Dedifferentiated amniotic fluid mesenchymal stem cell (primary cell): Measurements from ENCODE around the gene VWA5B1.
A peak's percentile ranks its signal among the peaks of the same experiment; 100 is the strongest.

Experiments used
- DNase-seq: peaks from one replicate; pipeline ENCODE4 v3.0.0-alpha.2; 2016; ENCODE audit errors: extremely low spot score

Gene VWA5B1

GRCh38 chr1:20366463-20367115 lies 75.9 kb downstream of the VWA5B1 start:
- no peak for DNase-seq

DNA sequence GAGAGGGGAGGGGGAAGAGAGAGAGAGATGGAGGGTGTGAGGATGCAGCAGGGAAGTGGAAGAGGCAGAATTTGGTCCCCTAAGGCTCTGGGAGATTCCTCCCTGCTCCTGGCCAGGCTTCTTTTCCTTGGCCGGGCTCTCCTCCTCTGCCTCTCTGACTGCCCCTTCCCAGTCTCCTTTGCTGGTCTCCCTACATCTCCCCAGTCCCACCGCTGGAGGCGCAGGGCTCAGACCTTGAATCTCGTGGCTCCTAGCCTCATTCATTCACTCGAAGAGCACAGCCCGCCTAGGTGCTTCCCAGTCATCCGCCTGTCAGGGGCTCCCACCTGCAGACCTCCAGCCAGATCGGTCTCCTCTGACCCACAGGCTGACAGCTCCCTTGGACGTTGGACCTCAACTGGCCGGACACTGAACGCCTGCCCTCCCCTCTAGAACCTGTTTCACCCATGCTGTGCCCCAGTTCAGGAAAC lies 76.5 kb downstream of the VWA5B1 start:
- DNase-seq: no peak

- DNase-seq: no peak
These were observed 77.0 kb downstream of the VWA5B1 start for GRCh38 chr1:20367626-20368025.

DNA sequence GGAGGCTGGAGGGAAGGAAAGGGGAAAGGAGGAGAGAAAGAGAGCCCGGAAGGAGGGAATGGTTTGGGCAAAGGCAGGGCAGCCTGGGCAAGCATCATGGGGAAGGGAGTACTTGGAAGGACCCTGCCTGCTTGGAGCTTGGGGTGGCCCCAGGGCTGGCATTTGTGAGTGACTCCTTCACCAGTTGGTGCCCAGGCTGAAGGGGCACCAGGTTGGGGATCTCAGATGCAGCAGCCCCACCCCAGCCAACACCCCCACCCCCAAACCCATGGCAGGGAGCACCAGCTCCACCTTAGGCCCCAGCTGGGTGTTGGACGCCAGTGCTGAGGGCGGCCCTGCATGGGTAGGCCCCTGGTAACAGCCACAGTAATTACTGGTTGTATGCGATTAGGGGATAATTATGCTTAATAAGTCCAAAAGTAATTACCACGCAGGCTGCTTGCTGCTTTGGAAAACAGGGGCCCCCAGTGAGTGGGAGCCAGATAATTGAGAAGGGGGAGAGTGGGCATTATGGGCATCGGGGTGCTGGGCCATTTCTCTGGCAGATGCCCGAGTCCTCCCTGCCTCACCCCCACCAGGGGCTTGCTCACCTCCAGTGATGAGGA lies 78.3 kb downstream of the VWA5B1 start:
- DNase-seq: no peak

GRCh38 chr1:20370698-20371097 lies 80.0 kb downstream of the VWA5B1 start:
- DNase-seq: peak; percentile 23

DNA sequence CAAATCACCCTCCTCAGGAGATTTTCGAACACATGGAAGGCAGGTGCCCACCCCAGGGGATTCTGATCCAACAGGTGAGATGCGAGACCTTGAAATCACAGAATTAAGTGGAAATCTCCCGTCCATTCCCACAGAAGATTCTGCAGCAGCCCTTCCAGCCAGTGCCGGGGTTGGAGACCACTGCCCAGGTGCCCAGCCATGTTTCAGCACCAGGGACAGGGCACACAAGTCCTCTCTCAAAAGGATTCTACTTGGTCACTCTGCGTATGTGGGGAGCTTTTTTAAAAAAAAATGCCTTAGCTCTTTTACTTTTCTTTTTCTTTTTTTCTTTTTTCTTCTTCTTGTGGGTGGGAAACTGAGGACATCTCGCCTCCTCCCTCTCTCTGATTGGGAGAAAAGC lies 80.7 kb downstream of the VWA5B1 start:
- no peak for DNase-seq

DNA sequence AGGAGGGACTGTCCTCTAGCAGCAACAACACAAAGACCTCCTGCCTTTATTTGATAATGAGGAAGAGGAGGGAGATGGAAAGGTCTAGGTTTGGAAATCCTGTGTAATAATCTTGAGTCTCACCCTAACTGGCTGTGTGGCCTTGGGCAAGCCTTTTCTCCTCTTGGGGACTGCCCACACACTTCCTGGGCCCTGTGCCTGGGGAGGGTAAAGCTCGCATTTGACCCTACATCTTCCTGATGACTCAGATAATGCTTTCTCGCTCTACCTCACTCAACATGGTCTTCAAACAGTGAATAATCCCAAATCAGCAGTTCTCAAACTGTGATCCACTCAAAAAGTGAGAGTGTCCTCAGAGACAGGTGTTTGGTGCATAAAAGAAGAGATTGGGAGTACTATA lies 81.2 kb downstream of the VWA5B1 start:
- DNase-seq: no peak

DNA sequence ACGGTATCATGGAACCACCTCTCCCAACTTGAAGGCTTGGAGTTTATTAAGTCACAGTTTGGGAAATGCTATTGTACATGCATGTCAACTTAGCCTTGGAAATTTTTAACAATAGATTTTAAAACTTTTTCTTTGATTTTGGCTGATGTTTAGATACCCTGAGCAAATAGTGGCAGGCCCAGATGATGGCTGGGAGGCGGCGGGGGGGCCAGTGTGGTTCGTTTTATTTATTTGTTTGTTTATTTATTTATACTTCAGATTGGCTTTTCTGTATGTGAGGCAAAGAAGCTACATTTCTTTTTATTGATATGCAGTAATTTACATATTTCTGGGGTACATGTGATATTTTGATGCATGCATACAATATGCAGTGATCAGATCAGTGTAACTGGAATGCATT lies 82.0 kb downstream of the VWA5B1 start:
- DNase-seq: no peak

DNA sequence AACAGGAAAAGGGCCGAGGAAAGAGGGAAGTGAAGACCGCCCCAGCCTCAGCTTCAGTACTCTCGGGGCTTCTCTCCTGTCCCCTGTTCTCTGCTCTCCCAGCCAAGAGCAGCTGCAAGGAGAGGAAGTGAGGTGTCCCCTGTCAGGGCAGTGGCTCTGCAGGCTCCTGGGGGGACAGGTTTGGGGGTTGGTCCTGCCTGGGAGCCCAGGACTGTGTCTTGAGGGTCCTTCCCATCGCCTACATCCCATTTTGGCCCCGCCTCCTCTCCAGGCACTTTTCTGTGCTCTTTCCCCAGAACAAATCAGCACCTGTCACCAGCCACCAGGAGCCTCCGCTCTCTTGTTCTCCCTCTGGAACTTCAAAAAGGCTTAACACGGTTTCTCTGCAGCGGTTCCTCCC lies 82.6 kb downstream of the VWA5B1 start:
- DNase-seq: no peak

- no peak for DNase-seq
These were observed 83.1 kb downstream of the VWA5B1 start for GRCh38 chr1:20373764-20374163.

DNA sequence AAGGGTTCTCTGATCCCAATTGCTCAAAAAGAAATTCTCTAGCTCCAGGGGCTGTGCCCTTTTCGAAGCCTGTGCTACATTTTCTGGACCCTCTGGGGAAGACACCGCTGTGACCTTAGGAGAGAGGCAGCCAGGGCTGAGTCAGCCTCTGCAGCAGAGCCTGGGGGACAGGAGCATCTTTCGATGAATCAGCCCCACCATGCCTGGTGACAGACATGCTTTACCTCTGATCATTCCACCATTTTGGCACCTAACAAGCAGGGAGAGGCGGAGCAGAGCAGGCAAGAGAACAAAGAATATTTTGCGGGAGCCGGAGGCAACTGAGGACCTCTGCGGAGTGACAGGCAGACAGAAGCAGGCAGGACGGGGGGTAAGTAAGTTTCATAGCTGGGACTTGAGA lies 84.9 kb downstream of the VWA5B1 start:
- no peak for DNase-seq

DNA sequence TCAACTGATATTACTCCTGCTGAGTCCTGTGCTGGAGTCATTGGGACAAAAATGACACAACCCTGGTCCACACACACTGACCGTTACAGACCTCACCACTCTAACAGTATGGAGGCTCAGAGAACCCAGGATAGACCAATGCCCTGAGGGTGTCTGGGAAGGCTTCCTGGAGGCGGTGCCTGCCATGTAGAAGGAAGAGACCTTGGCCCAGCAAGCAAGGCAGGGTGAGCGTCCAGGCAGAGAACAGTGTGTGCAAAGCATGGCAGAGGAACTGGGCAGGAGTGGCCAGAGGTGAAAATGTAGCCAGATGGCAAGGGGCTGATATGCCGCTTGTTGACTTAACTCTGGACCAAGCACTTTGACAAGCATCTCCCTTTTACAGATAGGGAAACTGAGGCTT lies 85.5 kb downstream of the VWA5B1 start:
- DNase-seq: no peak

DNA sequence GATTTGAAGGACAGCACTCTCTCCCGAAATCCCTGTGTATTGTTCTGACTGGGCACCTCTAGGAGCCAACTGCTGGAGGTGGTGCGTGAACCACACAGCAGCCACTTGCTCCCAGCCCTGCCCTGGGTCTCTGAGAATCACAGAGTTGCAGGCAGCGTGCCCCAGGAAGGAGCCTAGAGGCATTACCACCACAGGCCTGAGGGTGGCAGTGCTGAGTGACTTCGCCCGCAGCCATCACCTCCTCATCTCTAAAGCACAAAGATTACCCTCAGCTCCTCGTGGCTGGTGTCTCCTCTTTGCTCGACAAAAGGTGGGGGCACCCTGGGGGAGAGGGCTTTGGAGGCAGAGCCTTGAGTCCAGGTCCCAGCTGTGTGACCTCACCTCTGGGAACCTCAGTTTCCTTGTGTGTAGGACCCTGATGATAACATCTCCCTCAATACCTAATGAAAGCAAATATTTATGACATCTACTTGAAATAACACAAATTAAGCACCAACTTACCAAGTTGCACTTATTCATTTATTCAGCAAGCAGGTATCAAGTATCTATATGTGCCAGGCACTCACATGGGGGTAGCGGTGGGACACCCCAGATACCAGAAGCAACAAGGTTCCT lies 86.3 kb downstream of the VWA5B1 start:
- DNase-seq: no peak

GRCh38 chr1:20377516-20378270 lies 87.0 kb downstream of the VWA5B1 start:
- DNase-seq: no peak

DNA sequence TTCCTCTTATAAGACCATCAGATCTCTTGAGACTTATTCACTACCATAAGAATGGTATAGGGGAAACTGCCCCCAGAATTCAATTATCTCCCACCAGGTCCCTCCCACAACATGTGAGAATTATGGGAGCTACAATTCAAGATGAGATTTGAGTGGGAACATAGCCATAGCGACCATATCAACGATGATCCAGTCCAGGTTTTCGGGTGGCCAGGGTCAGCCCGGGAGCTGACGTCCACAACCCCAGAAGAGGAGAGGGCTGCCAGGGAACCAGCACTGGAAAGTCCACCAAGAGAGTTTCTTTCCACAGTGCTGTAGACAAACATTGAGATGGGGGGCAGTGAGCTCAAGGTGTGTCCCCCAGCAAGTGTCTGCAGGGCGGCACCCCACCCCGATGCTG lies 88.4 kb downstream of the VWA5B1 start:
- no peak for DNase-seq

GRCh38 chr1:20380175-20380574 lies 89.5 kb downstream of the VWA5B1 start:
- no peak for DNase-seq

DNA sequence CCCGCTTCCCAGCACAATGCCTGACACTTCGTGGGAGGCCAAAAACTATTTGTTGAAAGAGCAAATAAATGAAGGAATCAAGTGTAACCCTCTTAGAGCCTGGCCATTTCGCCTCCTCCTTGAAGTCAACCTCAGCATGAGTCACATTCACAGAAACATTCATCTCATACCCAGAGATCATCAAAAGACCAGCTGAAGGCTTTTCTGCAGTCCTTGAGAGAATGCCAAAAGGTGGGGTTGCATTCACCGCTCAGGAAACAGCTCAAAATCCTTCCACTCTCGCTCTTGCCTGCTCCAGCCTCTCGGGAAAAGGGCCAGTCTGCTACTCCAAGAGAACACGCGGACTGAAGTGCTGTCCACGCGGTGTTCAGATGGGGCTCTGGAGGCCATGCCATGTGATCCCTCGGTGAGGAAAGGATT lies 90.0 kb downstream of the VWA5B1 start:
- peak; percentile 57 for DNase-seq

DNA sequence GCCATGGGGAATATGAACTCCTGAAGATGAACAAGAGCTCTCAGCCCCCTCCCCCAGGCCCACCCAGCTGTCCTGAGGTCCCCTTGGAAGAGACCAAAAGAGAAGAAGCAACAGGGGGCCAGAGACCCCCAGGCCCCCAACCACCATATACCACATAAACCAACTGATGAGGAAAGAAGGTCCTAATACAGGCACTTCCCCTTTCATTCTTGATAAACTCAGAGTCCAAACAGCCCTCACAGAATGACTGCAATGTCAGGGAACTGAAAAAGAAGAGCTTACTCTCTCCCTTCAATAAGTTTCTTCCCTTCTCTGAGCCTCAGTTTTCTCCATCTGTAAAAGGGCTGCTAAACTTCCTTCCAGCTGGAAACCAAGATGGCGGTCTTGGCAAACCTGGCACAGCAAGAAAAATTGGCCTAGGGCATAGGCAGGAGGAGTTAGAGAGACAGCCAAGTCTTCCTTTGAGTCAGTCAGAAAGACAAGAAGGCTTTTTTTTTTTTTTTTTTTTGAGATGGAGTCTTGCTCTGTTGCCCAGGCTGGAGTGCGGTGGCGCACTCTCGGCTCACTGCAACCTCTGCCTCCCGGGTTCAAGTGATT lies 90.5 kb downstream of the VWA5B1 start:
- no peak for DNase-seq

DNA sequence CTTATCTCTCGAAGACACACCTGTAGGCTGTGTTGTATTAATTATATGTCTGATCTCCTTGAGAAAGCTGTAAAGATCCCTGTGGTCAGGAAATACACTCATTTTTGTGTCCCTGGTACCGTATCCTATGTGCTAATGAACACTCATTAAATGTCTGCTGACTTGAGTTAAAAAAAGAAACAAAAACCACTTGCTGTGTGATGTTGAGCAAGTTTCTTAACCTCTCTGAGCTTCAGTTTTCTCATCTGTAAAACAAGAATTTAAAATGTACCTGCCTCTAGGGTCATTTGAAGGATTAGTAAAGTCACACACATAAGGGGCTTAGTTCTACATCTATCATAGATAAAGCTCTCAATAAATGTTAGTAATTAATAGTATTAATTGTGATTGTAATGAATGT lies 91.3 kb downstream of the VWA5B1 start:
- DNase-seq: no peak

GRCh38 chr1:20382711-20383110 lies 92.0 kb downstream of the VWA5B1 start:
- DNase-seq: no peak

- DNase-seq: no peak
These were observed 93.0 kb downstream of the VWA5B1 start for GRCh38 chr1:20383631-20384030.

- no peak for DNase-seq
These were observed 95.0 kb downstream of the VWA5B1 start for GRCh38 chr1:20385630-20386029.
